Activated CD4-positive, CD25-positive, alpha-beta regulatory T cell treated with anti-CD3 and anti-CD28 coated beads, Interleukin-2, amount 50 U/mL, for 16 hours (primary cell): Measurements from ENCODE around the gene GRIK1.

Source experiments
- DNase-seq: peaks from one replicate; pipeline ENCODE4 v3.0.0-alpha.2; 2020; ENCODE audit warnings: low read depth, low spot score

The GRIK1 gene

GRCh38 chr21:29718081-29718815 lies 221.5 kb downstream of the GRIK1 start:
- no peak for DNase-seq

GRCh38 chr21:29717659-29718058 lies 222.1 kb downstream of the GRIK1 start:
- DNase-seq = no peak

DNA sequence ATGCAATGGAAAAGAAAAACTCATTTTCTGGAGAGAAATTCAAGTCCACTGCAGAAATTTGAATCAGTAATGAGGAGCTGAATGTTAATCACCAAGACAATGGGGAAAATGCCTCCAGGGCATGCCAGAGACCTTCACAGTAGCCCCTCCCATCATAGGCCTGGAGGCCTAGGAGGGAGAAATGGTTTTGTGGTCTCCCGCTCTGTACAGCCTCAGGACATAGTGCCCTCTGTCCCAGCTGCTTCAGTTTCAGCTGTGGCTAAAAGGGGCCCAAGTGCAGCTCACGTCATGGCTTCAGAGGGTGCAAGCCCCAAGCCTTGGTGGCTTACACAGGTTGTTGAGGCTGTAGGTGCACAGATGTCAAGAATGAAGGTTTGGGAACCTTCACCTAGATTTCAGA lies 223.0 kb downstream of the GRIK1 start:
- no peak for DNase-seq

DNA sequence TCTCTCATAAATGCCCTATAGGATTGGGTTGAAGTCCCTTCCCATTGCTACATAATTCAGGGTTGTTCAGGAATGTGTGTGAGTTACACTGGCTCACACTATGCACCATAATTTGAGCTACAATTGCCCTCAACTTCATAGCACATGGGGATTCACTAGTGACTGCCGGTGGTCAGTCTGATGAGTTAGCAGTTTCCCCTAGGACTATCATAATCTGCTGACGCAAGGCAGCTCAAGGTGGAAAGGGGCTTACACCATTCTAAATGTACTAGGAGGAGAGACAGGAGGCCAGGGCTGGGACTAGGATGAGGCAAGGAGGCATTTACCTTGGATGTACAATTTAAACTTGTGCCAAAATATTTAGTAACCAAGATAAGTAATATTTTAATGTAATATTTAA lies 224.7 kb downstream of the GRIK1 start:
- DNase-seq = no peak

DNA sequence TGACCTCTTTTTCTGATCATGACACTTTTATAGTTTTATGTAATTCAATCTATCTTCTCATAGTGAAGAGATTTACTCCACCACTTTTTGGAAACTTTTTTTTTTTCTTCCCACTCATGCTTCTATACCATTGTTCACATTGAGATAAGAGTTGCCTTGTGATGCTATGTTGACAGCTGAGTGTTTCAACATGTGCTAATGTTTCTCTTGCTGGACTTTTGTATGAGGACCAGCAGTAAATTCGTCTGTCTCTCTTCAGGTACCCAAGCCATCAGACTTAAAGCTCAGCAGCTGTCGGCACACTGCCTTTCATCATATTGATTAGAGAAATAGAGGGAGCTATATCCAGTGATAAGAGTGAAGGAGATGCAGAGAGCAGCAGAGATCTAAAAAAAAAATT lies 227.0 kb downstream of the GRIK1 start:
- no peak for DNase-seq

DNA sequence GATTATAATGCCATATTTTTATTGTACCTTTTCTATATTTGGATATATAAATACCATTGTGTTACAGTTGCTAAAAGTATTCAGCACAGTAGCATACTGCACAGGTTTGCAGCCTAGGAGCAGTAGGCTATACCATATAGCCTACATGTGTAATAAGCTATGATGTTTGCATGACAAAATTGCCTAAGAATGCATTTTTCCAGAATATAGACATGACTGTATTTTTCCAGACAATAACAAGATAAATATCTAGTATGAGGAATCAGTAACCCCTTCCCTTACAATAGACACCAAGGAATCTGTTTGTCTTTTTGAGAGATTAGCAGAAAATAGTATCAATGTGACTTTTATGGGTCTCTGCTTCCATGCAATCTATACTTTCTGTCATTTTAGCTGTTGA lies 228.6 kb downstream of the GRIK1 start:
- no peak for DNase-seq

DNA sequence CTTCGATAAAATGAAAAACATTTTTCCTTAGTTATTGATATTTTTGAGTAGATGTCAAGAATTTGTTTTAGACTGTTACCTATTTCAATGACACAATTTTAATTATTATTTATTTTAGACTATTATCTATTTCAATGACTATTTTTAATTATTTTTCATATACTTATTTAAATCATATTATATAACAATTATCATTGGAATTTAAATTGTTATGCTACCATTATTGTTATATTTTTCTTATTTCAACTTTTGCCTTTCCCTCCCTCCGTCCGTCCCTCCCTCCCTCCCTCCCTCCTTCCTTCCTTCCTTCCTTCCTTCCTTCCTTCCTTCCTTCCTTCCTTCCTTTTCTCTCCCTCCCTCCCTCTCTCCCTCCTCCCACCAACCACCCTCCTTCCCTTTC lies 229.3 kb downstream of the GRIK1 start:
- no peak for DNase-seq

- no peak for DNase-seq
Measured at GRCh38 chr21:29708401-29708800, 231.4 kb downstream of the GRIK1 start.

- no peak for DNase-seq
Measured at GRCh38 chr21:29704719-29705118, 235.1 kb downstream of the GRIK1 start.

- DNase-seq = no peak
Measured at GRCh38 chr21:29701676-29702075, 238.1 kb downstream of the GRIK1 start.

DNA sequence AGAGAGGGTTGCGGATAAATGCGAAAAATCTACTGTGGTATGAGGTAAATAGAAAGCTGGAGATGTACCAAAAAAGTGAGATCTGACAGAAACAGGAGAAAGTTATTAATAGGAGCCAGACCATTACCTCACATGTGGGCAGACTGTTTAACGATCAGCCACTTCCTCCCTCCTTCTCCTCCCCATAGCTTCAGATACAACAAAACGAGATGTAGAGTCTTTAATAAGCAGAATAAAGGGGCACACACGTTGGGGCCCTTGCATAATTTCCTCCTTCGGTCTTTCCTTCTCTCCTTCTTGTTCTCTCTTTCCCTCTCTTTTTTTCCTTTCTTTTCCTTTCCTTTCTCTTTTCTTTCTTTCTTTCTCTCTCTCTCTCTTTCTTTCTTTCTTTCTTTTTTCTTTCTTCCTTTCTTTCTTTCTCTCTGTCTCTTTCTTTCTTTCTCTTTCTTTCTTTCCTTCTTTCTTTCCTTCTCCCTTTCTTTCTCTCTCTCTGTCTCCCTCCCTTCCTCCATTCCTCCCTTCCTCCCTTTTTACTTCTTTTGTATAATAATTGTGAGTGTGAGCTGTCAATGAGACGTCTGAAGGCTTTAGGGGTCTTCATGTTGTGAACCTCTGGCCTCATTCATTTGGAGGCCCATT lies 242.1 kb downstream of the GRIK1 start:
- no peak for DNase-seq

- no peak for DNase-seq
Measured at GRCh38 chr21:29696937-29697336, 242.9 kb downstream of the GRIK1 start.

DNA sequence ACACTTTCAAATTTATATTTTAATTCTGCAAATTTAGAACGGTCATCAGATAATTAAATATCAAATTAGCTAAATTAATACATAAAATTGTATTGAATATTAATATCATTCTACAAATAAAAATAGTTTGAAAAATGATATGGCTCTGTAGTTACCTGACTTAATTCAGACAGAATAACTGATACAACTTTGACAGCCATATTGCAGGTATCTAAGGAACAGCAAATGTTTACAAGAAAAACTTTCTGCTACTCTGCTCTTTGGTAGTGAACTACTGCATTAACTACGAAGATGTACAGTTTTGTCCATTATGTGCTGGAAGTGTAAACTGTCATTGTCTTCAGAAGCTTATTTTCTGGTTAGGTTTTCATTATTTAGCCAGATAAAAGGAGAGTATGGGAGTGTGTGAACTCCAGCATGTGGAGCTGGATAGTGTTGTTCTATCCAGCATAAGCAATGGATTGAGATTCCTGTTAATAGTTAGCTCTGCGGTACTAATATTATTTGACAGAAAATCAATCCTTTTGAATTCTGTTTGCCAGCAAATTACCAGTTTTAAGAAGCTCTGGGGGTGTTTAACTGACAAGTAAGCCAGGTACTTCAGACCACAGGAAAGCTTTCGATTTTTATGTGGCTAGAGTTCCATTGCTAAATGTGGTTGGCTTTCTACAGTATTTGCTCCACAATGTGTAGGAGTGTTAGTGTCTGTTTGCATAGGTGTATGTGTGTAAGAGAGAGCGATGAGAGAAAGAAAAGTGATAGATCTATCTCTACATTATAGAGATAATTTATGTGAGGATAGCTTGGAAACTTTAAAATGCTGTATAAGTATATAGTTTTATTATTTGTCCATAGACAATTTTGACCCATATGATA lies 247.9 kb downstream of the GRIK1 start:
- DNase-seq = no peak

GRCh38 chr21:29689753-29690152 lies 250.0 kb downstream of the GRIK1 start:
- no peak for DNase-seq

GRCh38 chr21:29684106-29684505 lies 255.7 kb downstream of the GRIK1 start:
- DNase-seq = no peak

GRCh38 chr21:29682800-29683199 lies 257.0 kb downstream of the GRIK1 start:
- no peak for DNase-seq

DNA sequence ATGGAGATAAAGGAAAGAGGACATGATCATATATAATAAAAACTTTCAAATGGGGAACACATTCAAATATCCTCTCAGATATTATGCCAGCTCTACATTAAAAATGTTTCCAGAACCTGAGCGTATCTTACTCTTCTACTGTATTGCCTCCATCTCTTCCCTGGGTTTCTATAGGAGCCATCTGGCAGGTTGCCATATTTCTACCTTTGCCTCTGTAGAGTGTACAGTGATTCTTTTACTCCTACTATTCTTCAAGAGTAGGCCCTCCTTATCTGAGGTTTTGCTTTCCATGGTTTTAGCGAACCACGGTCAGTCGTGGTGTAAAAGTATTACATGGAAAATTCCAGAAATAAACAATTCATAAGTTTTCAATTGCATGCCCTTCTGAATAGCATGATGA lies 259.5 kb downstream of the GRIK1 start:
- no peak for DNase-seq

DNA sequence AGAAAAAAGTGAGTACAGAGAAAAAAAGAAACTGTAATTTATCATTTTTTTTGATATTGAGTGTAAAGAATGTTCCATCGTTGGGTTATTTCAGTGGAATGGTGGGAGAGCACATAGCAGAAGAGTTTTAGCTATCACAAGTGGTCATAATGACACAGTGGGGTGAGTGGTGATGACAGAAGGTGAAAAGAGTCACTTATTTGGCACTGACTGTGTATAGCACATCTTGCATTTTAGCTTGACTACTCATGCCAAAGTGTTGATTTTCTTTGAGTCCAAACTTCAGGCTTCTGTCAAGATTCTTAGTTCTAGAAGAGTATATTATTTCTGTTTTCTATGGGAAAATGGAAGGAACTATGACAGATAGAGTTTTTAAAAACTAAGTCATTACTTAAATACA lies 261.2 kb downstream of the GRIK1 start:
- DNase-seq = no peak

GRCh38 chr21:29677326-29677725 lies 262.5 kb downstream of the GRIK1 start:
- no peak for DNase-seq

GRCh38 chr21:29676395-29676794 lies 263.4 kb downstream of the GRIK1 start:
- DNase-seq = no peak

GRCh38 chr21:29675451-29675850 lies 264.3 kb downstream of the GRIK1 start:
- DNase-seq = no peak

- no peak for DNase-seq
Measured at GRCh38 chr21:29674343-29674742, 265.5 kb downstream of the GRIK1 start.
